PC-9 (cell line): ENCODE data around the gene NPIPB12.
"Not testable (repeated sequence)": the region's sequence is repeated elsewhere in the genome, so short reads cannot be mapped to it uniquely, and the experiment has no call there.

ENCODE experiments used
- CTCF ChIP-seq: fragments of 200-600 bp; sonication (generic); conservative IDR thresholded peaks from 2 replicates; pipeline ENCODE4 v1.6.1; 2017; ENCODE audit warnings: mixed run types, antibody characterized with exemption, mild to moderate bottlenecking, moderate library complexity
- EZH2 ChIP-seq: fragments of 200-600 bp; sonication (generic); IDR thresholded peaks from 2 replicates; pipeline ENCODE4 v1.8.0; 2017; ENCODE audit warnings: antibody characterized with exemption, low read depth

DNA sequence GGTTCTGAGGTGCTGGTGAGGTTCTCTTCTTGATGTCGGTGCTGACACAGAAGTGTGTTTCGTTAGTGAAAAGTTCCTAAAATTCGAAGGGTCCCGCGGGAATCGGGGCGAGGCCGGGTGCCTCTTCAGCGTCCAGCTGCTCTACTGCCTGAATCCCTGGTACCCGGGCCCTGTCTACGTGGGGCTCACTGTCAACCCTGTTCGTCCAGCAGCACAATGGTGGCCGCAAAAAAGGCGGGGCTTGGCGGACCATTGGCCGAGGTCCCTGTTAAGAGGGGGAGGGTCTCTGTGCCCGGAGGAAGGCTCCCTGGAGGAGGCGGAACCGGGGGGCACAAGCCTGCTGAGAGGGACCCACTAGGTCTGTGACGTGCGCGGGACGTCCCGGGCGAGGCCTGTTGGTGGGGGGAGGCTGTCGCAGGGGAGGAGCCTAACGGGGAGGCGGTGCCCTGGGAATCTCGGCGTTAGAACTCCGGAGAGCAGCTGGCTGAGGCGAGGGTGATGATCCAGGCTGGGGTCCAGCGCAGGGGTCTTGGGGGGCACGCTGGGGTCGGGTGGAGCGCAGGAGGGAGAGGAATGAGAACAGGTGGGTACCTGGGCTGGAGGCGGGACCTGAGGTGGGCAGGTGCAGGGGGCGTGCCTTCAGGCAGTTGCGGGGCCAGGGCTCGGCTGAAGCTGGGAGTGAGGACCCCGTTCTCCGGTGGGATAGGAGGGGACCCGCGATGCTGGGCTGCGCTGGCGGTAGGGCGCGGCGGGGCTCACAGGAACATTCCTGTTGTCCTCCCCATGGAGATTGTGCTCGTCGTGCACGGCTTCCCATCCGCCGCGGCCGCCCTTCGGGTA is 40.0 kb downstream of the NPIPB12 start:
- not testable (repeated sequence) for TF ChIP-seq CTCF, EZH2
